ENCODE measurements around the gene PPP2R5D. TPM values are rescaled to one million over a fixed set of nuclear protein-coding genes. Genes with fewer than 3 reads are reported as not detected.

PPP2R5D gene
- total RNA-seq, 1 experiment from 2014 or later, result 53.7 TPM

GRCh38 chr6:42969431-42969830, 14.9 kb upstream of the PPP2R5D start:
- Histone ChIP-seq H3K79me2 (ENCODE audit: low read depth) (no peaks in the 10 kb centered on the region), H3F3A (ENCODE audit: insufficient read depth, low read depth) (peaks cover 24% of the 10 kb centered on the region), H3K4me1 (replicated peaks; ENCODE audit: insufficient read depth) (peaks cover 25% of the 10 kb centered on the region), H3K27me3 (ENCODE audit: insufficient read depth, low read depth) (no peaks in the 10 kb centered on the region), H3K9me2 (ENCODE audit: insufficient read depth) (no peaks in the 10 kb centered on the region), H3K9me3 (ENCODE audit: insufficient read depth, low read depth) (no peaks in the 10 kb centered on the region), H3K36me3 (ENCODE audit: low read depth) (no peaks in the 10 kb centered on the region; the same call in 1 of the 2 replicates), H4K20me1 (ENCODE audit: insufficient read depth) (no peaks in the 10 kb centered on the region), H3K4me3 (no peak overlapping the region), H3K27ac (no peak overlapping the region), H2AFZ (no peak overlapping the region), H3K4me2 (no peak overlapping the region)
- DNase-seq, result no peak
- TF ChIP-seq CTCF (conservative IDR thresholded peaks at IDR 0.05), result no peak
- TF ChIP-seq EZH2 (IDR thresholded peaks at IDR 0.05; ENCODE audit: low read depth), result no peak
- BruUV-seq (replicated peaks), result no TSS peak
- intact Hi-C loops (cut with micrococcal nuclease; ENCODE audit: unreplicated experiment), result no loop called here
- ChIA-PET POLR2A (ENCODE audit: unreplicated experiment) (interaction anchor here (0.6 kb wide), 1 partner anchor 556 kb away, joined by 3 read pairs; no protein-coding TSS in a partner anchor), CTCF (no interaction called here)

GRCh38 chr6:42969934-42970333, 14.4 kb upstream of the PPP2R5D start:
- Histone ChIP-seq H3K4me2 (peak overlapping the region; percentile 59; the same call in 1 of the 2 replicates), H3F3A (ENCODE audit: insufficient read depth, low read depth) (peaks cover 24% of the 10 kb centered on the region), H3K27ac (no peak overlapping the region), H3K27me3 (ENCODE audit: insufficient read depth, low read depth) (no peaks in the 10 kb centered on the region), H3K79me2 (ENCODE audit: low read depth) (no peaks in the 10 kb centered on the region), H3K4me1 (replicated peaks; ENCODE audit: insufficient read depth) (peaks cover 25% of the 10 kb centered on the region), H4K20me1 (ENCODE audit: insufficient read depth) (no peaks in the 10 kb centered on the region), H3K4me3 (no peak overlapping the region), H3K9me3 (ENCODE audit: insufficient read depth, low read depth) (no peaks in the 10 kb centered on the region), H3K36me3 (ENCODE audit: low read depth) (no peaks in the 10 kb centered on the region; the same call in 1 of the 2 replicates), H2AFZ (no peak overlapping the region), H3K9me2 (ENCODE audit: insufficient read depth) (no peaks in the 10 kb centered on the region)
- intact Hi-C loops (cut with micrococcal nuclease; ENCODE audit: unreplicated experiment), result no loop called here
- no TSS peak for BruUV-seq (replicated peaks)
- CTCF ChIA-PET, result no interaction called here
- TF ChIP-seq CTCF (conservative IDR thresholded peaks at IDR 0.05), result no peak
- no peak for TF ChIP-seq EZH2 (IDR thresholded peaks at IDR 0.05; ENCODE audit: low read depth)
- DNase-seq, result no peak
- POLR2A ChIA-PET (ENCODE audit: unreplicated experiment), result interaction anchor here (0.6 to 0.7 kb wide), 3 partner anchors 10 to 556 kb away, joined by 3 to 4 read pairs (median 3); no protein-coding TSS in a partner anchor

- Histone ChIP-seq H3K4me3 (no peak overlapping the region; the same call in 1 of the 2 replicates), H3K4me2 (peak overlapping the region; percentile 59), H3K4me1 (replicated peaks; ENCODE audit: insufficient read depth) (peaks cover 25% of the 10 kb centered on the region), H3K9me3 (ENCODE audit: insufficient read depth, low read depth) (no peaks in the 10 kb centered on the region), H3F3A (ENCODE audit: insufficient read depth, low read depth) (peaks cover 33% of the 10 kb centered on the region), H3K79me2 (ENCODE audit: low read depth) (no peaks in the 10 kb centered on the region), H3K36me3 (ENCODE audit: low read depth) (no peaks in the 10 kb centered on the region; the same call in 1 of the 2 replicates), H2AFZ (no peak overlapping the region), H3K9me2 (ENCODE audit: insufficient read depth) (no peaks in the 10 kb centered on the region), H3K27ac (peak overlapping the region; percentile 66), H3K27me3 (ENCODE audit: insufficient read depth, low read depth) (no peaks in the 10 kb centered on the region), H4K20me1 (ENCODE audit: insufficient read depth) (no peaks in the 10 kb centered on the region)
- peak; percentile 21 to 70 for DNase-seq
- no TSS peak for BruUV-seq (replicated peaks)
- TF ChIP-seq EZH2 (IDR thresholded peaks at IDR 0.05; ENCODE audit: low read depth), result no peak
- no peak for TF ChIP-seq CTCF (conservative IDR thresholded peaks at IDR 0.05)
- intact Hi-C loops (cut with micrococcal nuclease; ENCODE audit: unreplicated experiment), result no loop called here
- CTCF ChIA-PET, result no interaction called here
- POLR2A ChIA-PET (ENCODE audit: unreplicated experiment), result interaction anchor here (0.7 kb wide), 1 partner anchor 13 kb away, joined by 6 read pairs; the partner anchor contains the start of gene PPP2R5D
These were observed 13.3 kb upstream of the PPP2R5D start for GRCh38 chr6:42970871-42971612.

All from PC-9 (cell line).